IMR-90 (cell line): ENCODE results near the gene KRT76. TPM values are rescaled to one million over a fixed set of nuclear protein-coding genes. Genes with fewer than 3 reads are reported as not detected.

ENCODE experiments used
- ATAC-seq: fragments of 200-7000 bp; cut with Tn5 transposase; 2 replicates; pipeline ENCODE4 v1.9.1; 2020; ENCODE audit warnings: low read depth, mild to moderate bottlenecking, moderate library complexity
- BruUV-seq: library from RNA; stranded (reverse); fragments of 400-500 nt; replicated peaks from 2 replicates; lab custom pipeline; 2021; lab: Mats Ljungman, UMichigan
- CTCF ChIA-PET: fragments of 300-600 bp; formaldehyde crosslinking; extraction: SDS; loops from one replicate; lab custom pipeline; 2021; ENCODE audit warnings: antibody characterized with exemption; lab: Yijun Ruan, JAX
- POLR2A ChIA-PET: fragments of 300-600 bp; sonication (Branson Sonifier 250); formaldehyde crosslinking; loops from one replicate; lab custom pipeline; 2022; ENCODE audit warnings: antibody characterized with exemption; ENCODE audit not compliant: unreplicated experiment; lab: Charles Lee
- DNase-seq: peaks from one replicate; pipeline ENCODE4 v3.0.0; 2013
- H2AFZ ChIP-seq: replicated peaks from 2 replicates; pipeline ENCODE3; 2013; ENCODE audit warnings: low read length, mild to moderate bottlenecking; ENCODE audit not compliant: poor library complexity
- H2AK5ac ChIP-seq: 2 replicates; pipeline ENCODE4 v1.6.1; 2013; ENCODE audit warnings: low read depth, low read length, inconsistent platforms
- H2AK9ac ChIP-seq: replicated peaks from 2 replicates; pipeline ENCODE3; 2013; ENCODE audit warnings: mild to moderate bottlenecking, low read depth, low read length, moderate library complexity; ENCODE audit not compliant: poor library complexity
- H2BK120ac ChIP-seq: 2 replicates; pipeline ENCODE4 v1.6.1; 2013; ENCODE audit warnings: low read depth, low read length, inconsistent platforms
- H2BK15ac ChIP-seq: 3 replicates; pipeline ENCODE4 v1.6.1; 2013; ENCODE audit warnings: low read depth, low read length, inconsistent platforms
- H2BK20ac ChIP-seq: 2 replicates; pipeline ENCODE4 v1.6.1; 2013; ENCODE audit warnings: low read depth, mild to moderate bottlenecking, inconsistent platforms, low read length, moderate library complexity
- H2BK5ac ChIP-seq: 2 replicates; pipeline ENCODE4 v1.6.1; 2013; ENCODE audit warnings: mild to moderate bottlenecking, low read depth, low read length, inconsistent platforms; ENCODE audit not compliant: poor library complexity, severe bottlenecking
- H3K14ac ChIP-seq: replicated peaks from 2 replicates; pipeline ENCODE4 v1.6.1; 2013; ENCODE audit warnings: low read depth, low read length, inconsistent platforms
- H3K18ac ChIP-seq: 2 replicates; pipeline ENCODE4 v1.6.1; 2013; ENCODE audit warnings: low read depth, low read length, control low read depth
- H3K23ac ChIP-seq: 2 replicates; pipeline ENCODE4 v1.6.1; 2013; ENCODE audit warnings: low read depth, low read length, inconsistent platforms
- H3K27ac ChIP-seq: 2 replicates; pipeline ENCODE4 v1.5.1; 2013; ENCODE audit warnings: mild to moderate bottlenecking, control low read depth, low read length; ENCODE audit not compliant: insufficient read depth
- H3K27me3 ChIP-seq: 2 replicates; pipeline ENCODE4 v1.6.1; 2013; ENCODE audit warnings: low read length; ENCODE audit not compliant: control insufficient read depth, insufficient read depth
- H3K36me3 ChIP-seq: 2 replicates; pipeline ENCODE4 v1.6.1; 2013; ENCODE audit warnings: low read length, mixed read lengths; ENCODE audit not compliant: control insufficient read depth, insufficient read depth
- H3K4ac ChIP-seq: 2 replicates; pipeline ENCODE4 v1.6.1; 2013; ENCODE audit warnings: low read depth, low read length, inconsistent platforms
- H3K4me1 ChIP-seq: 2 replicates; pipeline ENCODE4 v1.6.1; 2013; ENCODE audit warnings: low read length, mixed read lengths; ENCODE audit not compliant: control insufficient read depth, insufficient read depth
- H3K4me2 ChIP-seq: 2 replicates; pipeline ENCODE4 v1.6.1; 2013; ENCODE audit warnings: low read depth, mild to moderate bottlenecking, control low read depth, low read length, moderate library complexity
- H3K4me3 ChIP-seq: 2 replicates; pipeline ENCODE4 v1.5.1; 2013; ENCODE audit warnings: low read depth, mild to moderate bottlenecking, control low read depth, low read length, moderate library complexity; ENCODE audit not compliant: insufficient read depth
- H3K56ac ChIP-seq: 2 replicates; pipeline ENCODE4 v1.6.1; 2013; ENCODE audit warnings: low read length, inconsistent platforms; ENCODE audit not compliant: insufficient read depth; ENCODE audit errors: extremely low read depth
- H3K79me1 ChIP-seq, 2 experiments: 2 replicates each; pipeline ENCODE4 v1.6.1; 2013; ENCODE audit warnings: low read length in 2 of 2, inconsistent platforms in 1 of 2, low read depth in 1 of 2
- H3K9ac ChIP-seq: 2 replicates; pipeline ENCODE4 v1.6.1; 2013; ENCODE audit warnings: low read depth, low read length, control low read depth
- H3K9me1 ChIP-seq: 2 replicates; pipeline ENCODE4 v1.6.1; 2013; ENCODE audit warnings: low read length, inconsistent platforms; ENCODE audit not compliant: insufficient read depth
- H3K9me3 ChIP-seq: 2 replicates; pipeline ENCODE4 v1.6.1; 2013; ENCODE audit warnings: low read length; ENCODE audit not compliant: control insufficient read depth, insufficient read depth
- H4K20me1 ChIP-seq: 2 replicates; pipeline ENCODE4 v1.6.1; 2013; ENCODE audit warnings: low read length, inconsistent platforms; ENCODE audit not compliant: insufficient read depth
- H4K5ac ChIP-seq: 2 replicates; pipeline ENCODE4 v1.6.1; 2013; ENCODE audit warnings: mild to moderate bottlenecking, low read depth, low read length, control low read depth
- H4K8ac ChIP-seq, 2 experiments: 2 replicates each; pipeline ENCODE4 v1.6.1; 2013; ENCODE audit warnings: low read depth in 2 of 2, low read length in 2 of 2, control low read depth in 1 of 2, inconsistent platforms in 1 of 2
- H4K91ac ChIP-seq: 2 replicates; pipeline ENCODE4 v1.6.1; 2013; ENCODE audit warnings: low read depth, low read length, inconsistent platforms; ENCODE audit not compliant: insufficient read depth
- BHLHE40 ChIP-seq: fragments of 150-350 bp; IDR thresholded peaks from 2 replicates; pipeline ENCODE4 v1.6.1; 2016; ENCODE audit warnings: mild to moderate bottlenecking, low read depth, low read length
- CEBPB ChIP-seq: IDR thresholded peaks from 2 replicates; pipeline ENCODE4 v1.6.1; 2012; ENCODE audit warnings: low read depth, low read length, improper control_type of control experiment
- CHD1 ChIP-seq: IDR thresholded peaks from 2 replicates; pipeline ENCODE4 v1.6.1; 2012; ENCODE audit warnings: low read depth, low read length, improper control_type of control experiment
- FOS ChIP-seq: fragments of 150-350 bp; IDR thresholded peaks from 2 replicates; pipeline ENCODE4 v1.6.1; 2016; ENCODE audit warnings: low read depth, low read length
- MAFK ChIP-seq: IDR thresholded peaks from 2 replicates; pipeline ENCODE4 v1.6.1; 2012; ENCODE audit warnings: low read depth, low read length, improper control_type of control experiment
- MAZ ChIP-seq: IDR thresholded peaks from 2 replicates; pipeline ENCODE4 v1.6.1; 2012; ENCODE audit warnings: low read depth, mild to moderate bottlenecking, low read length, improper control_type of control experiment, moderate library complexity, borderline replicate concordance
- MXI1 ChIP-seq: IDR thresholded peaks from 2 replicates; pipeline ENCODE4 v1.6.1; 2012; ENCODE audit warnings: low read depth, mild to moderate bottlenecking, low read length, moderate library complexity, borderline replicate concordance
- NFE2L2 ChIP-seq: fragments of 150-350 bp; IDR thresholded peaks from 2 replicates; pipeline ENCODE4 v1.6.1; 2016; ENCODE audit warnings: low read depth, mild to moderate bottlenecking, low read length
- POLR2A ChIP-seq: IDR thresholded peaks from 2 replicates; pipeline ENCODE4 v1.6.1; 2012; ENCODE audit warnings: mild to moderate bottlenecking, low read depth, low read length
- RAD21 ChIP-seq: IDR thresholded peaks from 2 replicates; pipeline ENCODE4 v1.6.1; 2012; ENCODE audit warnings: low read length, improper control_type of control experiment
- RCOR1 ChIP-seq: IDR thresholded peaks from 2 replicates; pipeline ENCODE4 v1.6.1; 2012; ENCODE audit warnings: mild to moderate bottlenecking, low read length, improper control_type of control experiment; ENCODE audit not compliant: insufficient replicate concordance
- RFX5 ChIP-seq: IDR thresholded peaks from 2 replicates; pipeline ENCODE4 v1.8.0; 2012; ENCODE audit warnings: low read depth, mild to moderate bottlenecking, low read length, moderate library complexity
- SMC3 ChIP-seq: fragments of 150-350 bp; IDR thresholded peaks from 2 replicates; pipeline ENCODE4 v1.6.1; 2016; ENCODE audit warnings: low read depth, mild to moderate bottlenecking, antibody characterized with exemption, low read length, moderate library complexity
- WGBS, 2 experiments: methylation state at CpG; one replicate each; pipeline versions ENCODE4 v1.1.5 to v1.1.7; 2013; ENCODE audit warnings: missing lambda C conversion rate in 2 of 2; ENCODE audit not compliant: insufficient read length in 1 of 2; ENCODE audit errors: extremely low coverage in 2 of 2; 5-methylcytosine and 5-hydroxymethylcytosine counted together
- dilution Hi-C: fragments of 300-500 bp; cut with HindIII; formaldehyde crosslinking; loops from one replicate; pipeline ENCODE4 v1.14.3; 2018; ENCODE audit warnings: low sequenced_read_pairs; ENCODE audit not compliant: unreplicated experiment
- in situ Hi-C: fragments of 300-500 bp; cut with MboI; formaldehyde crosslinking; loops from 3 replicates; pipeline ENCODE4 v1.14.3; 2019; ENCODE audit warnings: low sequenced_read_pairs, inconsistent platforms, mixed read lengths
- intact Hi-C: fragments of 100-400 bp; cut with micrococcal nuclease; formaldehyde crosslinking; loops from 2 replicates; pipeline ENCODE4 v1.10.0; 2022
- polyA plus RNA-seq, 3 experiments: library from polyadenylated mRNA; depleted of rRNA; stranded (reverse); fragments of >200 nt; gene quantifications; 2 replicates each; pipeline ENCODE4 v1.2.3, GENCODE V29; 2012; ENCODE audit warnings: low replicate concordance in 1 of 3
- total RNA-seq: library from RNA; depleted of rRNA; stranded (reverse); fragments of >200 nt; gene quantifications from 2 replicates; pipeline ENCODE4 v1.2.3, GENCODE V29; 2012
- TF ChIP-seq, protein P1 (sequence below): conservative IDR thresholded peaks from 2 replicates; pipeline ENCODE4 v1.5.1; 2012; ENCODE audit warnings: mild to moderate bottlenecking, low read depth, low read length, improper control_type of control experiment
- TF ChIP-seq, protein P2 (sequence below): fragments of 150-350 bp; IDR thresholded peaks from 2 replicates; pipeline ENCODE4 v1.6.1; 2016; ENCODE audit warnings: low read depth, mild to moderate bottlenecking, low read length, moderate library complexity, borderline replicate concordance
- TF ChIP-seq, protein P3 (sequence below): fragments of 150-350 bp; IDR thresholded peaks from 2 replicates; pipeline ENCODE4 v1.6.1; 2017; ENCODE audit warnings: mild to moderate bottlenecking, antibody characterized with exemption, low read length, low read depth

Gene KRT76
- total and polyA plus RNA-seq, 2 of the 4 experiments (the other 2 are of a cell fraction) = not detected

DNA sequence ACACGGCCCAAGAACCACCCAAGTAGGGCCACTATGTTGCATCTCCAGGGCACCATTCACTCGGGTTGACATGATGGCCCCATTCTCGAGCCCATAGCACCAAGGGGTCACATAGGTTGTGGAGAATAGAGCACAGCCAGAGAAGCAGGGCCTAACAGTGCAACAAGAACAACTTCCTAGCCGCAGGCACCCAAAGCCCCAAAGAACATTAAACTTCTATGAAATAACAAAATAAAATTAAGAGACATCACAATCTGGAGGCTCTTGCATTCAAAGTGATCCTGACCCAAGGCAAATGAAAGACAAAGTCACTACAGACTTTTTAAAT, 34.9 kb upstream of the KRT76 start:
- no peak overlapping the region for H2BK120ac ChIP-seq
- H3K27me3 ChIP-seq = peaks cover 42% of the 10 kb centered on the region
- ATAC-seq = no peak
- no peak overlapping the region for H4K5ac ChIP-seq
- DNase-seq = no peak
- H3K4me2 ChIP-seq = no peak overlapping the region
- WGBS, 2 experiments = no CpG with 5 or more reads among the region's 4 CpGs
- no peak overlapping the region for H3K4ac ChIP-seq
- CTCF ChIA-PET = no interaction called here
- H2AK5ac ChIP-seq = no peak overlapping the region
- POLR2A ChIA-PET = no interaction called here
- H3K9me1 ChIP-seq = no peaks in the 10 kb centered on the region
- H2AK9ac ChIP-seq = no peak overlapping the region
- in situ Hi-C loops = no loop called here
- no peak overlapping the region for H3K56ac ChIP-seq
- H3K18ac ChIP-seq = no peak overlapping the region
- H2AFZ ChIP-seq = no peak overlapping the region
- H4K20me1 ChIP-seq = no peaks in the 10 kb centered on the region
- TF ChIP-seq RAD21 = no peak
- no peak for TF ChIP-seq RFX5
- TF ChIP-seq MAFK = no peak
- no peak for TF ChIP-seq MAZ
- no peak for TF ChIP-seq BHLHE40
- no peak for TF ChIP-seq SMC3
- TF ChIP-seq CEBPB = no peak
- TF ChIP-seq, protein P1, sequence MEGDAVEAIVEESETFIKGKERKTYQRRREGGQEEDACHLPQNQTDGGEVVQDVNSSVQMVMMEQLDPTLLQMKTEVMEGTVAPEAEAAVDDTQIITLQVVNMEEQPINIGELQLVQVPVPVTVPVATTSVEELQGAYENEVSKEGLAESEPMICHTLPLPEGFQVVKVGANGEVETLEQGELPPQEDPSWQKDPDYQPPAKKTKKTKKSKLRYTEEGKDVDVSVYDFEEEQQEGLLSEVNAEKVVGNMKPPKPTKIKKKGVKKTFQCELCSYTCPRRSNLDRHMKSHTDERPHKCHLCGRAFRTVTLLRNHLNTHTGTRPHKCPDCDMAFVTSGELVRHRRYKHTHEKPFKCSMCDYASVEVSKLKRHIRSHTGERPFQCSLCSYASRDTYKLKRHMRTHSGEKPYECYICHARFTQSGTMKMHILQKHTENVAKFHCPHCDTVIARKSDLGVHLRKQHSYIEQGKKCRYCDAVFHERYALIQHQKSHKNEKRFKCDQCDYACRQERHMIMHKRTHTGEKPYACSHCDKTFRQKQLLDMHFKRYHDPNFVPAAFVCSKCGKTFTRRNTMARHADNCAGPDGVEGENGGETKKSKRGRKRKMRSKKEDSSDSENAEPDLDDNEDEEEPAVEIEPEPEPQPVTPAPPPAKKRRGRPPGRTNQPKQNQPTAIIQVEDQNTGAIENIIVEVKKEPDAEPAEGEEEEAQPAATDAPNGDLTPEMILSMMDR = no peak
- no peak for TF ChIP-seq FOS
- TF ChIP-seq, protein P2, sequence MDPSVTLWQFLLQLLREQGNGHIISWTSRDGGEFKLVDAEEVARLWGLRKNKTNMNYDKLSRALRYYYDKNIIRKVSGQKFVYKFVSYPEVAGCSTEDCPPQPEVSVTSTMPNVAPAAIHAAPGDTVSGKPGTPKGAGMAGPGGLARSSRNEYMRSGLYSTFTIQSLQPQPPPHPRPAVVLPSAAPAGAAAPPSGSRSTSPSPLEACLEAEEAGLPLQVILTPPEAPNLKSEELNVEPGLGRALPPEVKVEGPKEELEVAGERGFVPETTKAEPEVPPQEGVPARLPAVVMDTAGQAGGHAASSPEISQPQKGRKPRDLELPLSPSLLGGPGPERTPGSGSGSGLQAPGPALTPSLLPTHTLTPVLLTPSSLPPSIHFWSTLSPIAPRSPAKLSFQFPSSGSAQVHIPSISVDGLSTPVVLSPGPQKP = no peak
- no peak for TF ChIP-seq CHD1
- TF ChIP-seq RCOR1 = no peak
- no peak for TF ChIP-seq POLR2A
- TF ChIP-seq NFE2L2 = no peak
- no peak for TF ChIP-seq MXI1
- TF ChIP-seq, protein P3, sequence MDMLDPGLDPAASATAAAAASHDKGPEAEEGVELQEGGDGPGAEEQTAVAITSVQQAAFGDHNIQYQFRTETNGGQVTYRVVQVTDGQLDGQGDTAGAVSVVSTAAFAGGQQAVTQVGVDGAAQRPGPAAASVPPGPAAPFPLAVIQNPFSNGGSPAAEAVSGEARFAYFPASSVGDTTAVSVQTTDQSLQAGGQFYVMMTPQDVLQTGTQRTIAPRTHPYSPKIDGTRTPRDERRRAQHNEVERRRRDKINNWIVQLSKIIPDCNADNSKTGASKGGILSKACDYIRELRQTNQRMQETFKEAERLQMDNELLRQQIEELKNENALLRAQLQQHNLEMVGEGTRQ = no peak
- dilution Hi-C loops = no loop called here
- no peak overlapping the region for H3K9ac ChIP-seq
- no peak overlapping the region for H2BK5ac ChIP-seq
- H3K36me3 ChIP-seq = no peaks in the 10 kb centered on the region
- H3K4me3 ChIP-seq = no peak overlapping the region
- H3K27ac ChIP-seq = no peak overlapping the region
- no peak overlapping the region for H3K23ac ChIP-seq
- no peak overlapping the region for H2BK15ac ChIP-seq
- peaks cover 6% of the 10 kb centered on the region for H3K4me1 ChIP-seq
- no peaks in the 10 kb centered on the region for H3K9me3 ChIP-seq
- H4K91ac ChIP-seq = no peak overlapping the region
- no peak overlapping the region for H2BK20ac ChIP-seq
- no TSS peak for BruUV-seq
- H3K14ac ChIP-seq = no peak overlapping the region
- intact Hi-C loops = no loop called here
- H4K8ac ChIP-seq = no peak overlapping the region
- H3K79me1 ChIP-seq = no peaks in the 10 kb centered on the region
